ENCODE results near the gene PRKG1. TPM values are rescaled to one million over a fixed set of nuclear protein-coding genes. Genes with fewer than 3 reads are reported as not detected.

PRKG1 gene
- total and polyA plus RNA-seq, 2 of the 8 experiments (the other 6 are each of a cell fraction or from before 2014, with no cell fraction given) = 4.2 to 15.2 TPM

DNA sequence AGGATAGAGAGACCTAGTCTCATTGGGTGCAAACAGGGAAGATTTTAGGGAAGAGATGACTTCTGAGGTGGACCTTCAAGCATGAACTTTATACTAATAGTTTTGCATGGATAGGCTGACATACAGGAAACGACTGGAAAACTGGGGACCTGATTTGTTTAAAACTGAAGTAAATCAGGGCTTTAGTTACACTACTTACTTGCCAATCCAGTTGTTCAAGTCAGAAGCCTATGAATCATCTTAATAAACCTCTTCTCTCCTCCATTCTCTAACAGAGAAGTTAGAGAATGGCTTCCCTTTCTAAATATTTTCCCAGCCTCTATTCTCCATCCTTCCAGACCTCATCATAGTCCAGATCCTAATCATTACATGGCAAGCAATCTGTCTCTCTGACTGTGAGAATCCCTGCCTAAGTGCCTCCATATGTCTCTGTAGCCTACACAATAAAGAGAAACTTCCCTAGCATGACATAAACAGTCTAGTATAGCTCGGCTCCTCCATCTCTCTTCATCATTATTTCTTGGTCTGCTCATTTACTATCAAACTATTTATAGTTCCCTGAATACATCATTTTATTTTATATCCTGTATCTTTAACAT, 55.8 kb downstream of the PRKG1 start:
- no peak for DNase-seq (ENCODE audit: low read depth in 1 of 2, low spot score in 2 of 2)
- H3K27me3 ChIP-seq (replicated peaks in 1 of 4; ENCODE audit: control insufficient read depth in 3 of 4, extremely low read depth in 1 of 4, insufficient read depth in 3 of 4, low read length in 3 of 4) = no peaks in the 10 kb centered on the region
- no peak overlapping the region for H3K9ac ChIP-seq (replicated peaks in 1 of 4; ENCODE audit: extremely low read depth in 1 of 4, low read depth in 3 of 4, low read length in 3 of 4)
- H3K27ac ChIP-seq (ENCODE audit: low read depth, low read length) = no peak overlapping the region
- H2BK120ac ChIP-seq (replicated peaks; ENCODE audit: low read depth, low read length) = no peak overlapping the region
- no peak overlapping the region for H2AK5ac ChIP-seq (ENCODE audit: low read depth, low read length)
- no peak overlapping the region for H4K5ac ChIP-seq (ENCODE audit: insufficient read length, low read depth, low read length)
- H3K4me2 ChIP-seq (ENCODE audit: insufficient read depth in 1 of 2, low read depth in 2 of 2, low read length in 2 of 2) = no peak overlapping the region
- H4K91ac ChIP-seq (replicated peaks; ENCODE audit: insufficient read length, low read length) = no peak overlapping the region
- no peak overlapping the region for H3K14ac ChIP-seq (ENCODE audit: insufficient read length)
- no peaks in the 10 kb centered on the region for H4K20me1 ChIP-seq (replicated peaks in 1 of 2; ENCODE audit: control insufficient read depth in 1 of 2, insufficient read depth in 2 of 2, low read length in 2 of 2)
- no peak overlapping the region for H3K4ac ChIP-seq (replicated peaks; ENCODE audit: insufficient read length, low read depth, low read length)
- H3K79me2 ChIP-seq (ENCODE audit: control insufficient read depth in 1 of 2, insufficient read depth in 2 of 2, low read length in 2 of 2) = 0 out of 4 replicates have a peak, but pooled peaks cover 0 to 2% of the 10 kb centered on the region in 2 experiments
- no peaks in the 10 kb centered on the region for H3K4me1 ChIP-seq (replicated peaks in 1 of 4; ENCODE audit: control insufficient read depth in 3 of 4, insufficient read depth in 4 of 4, low read length in 3 of 4)
- H2BK5ac ChIP-seq (ENCODE audit: low read depth, low read length) = no peak overlapping the region
- POLR2A ChIA-PET (ENCODE audit: partially characterized antibody) = no interaction called here
- H2BK15ac ChIP-seq (ENCODE audit: low read length) = no peak overlapping the region
- no peak overlapping the region for H3K56ac ChIP-seq (replicated peaks; ENCODE audit: insufficient read length, low read depth, low read length)
- H3K18ac ChIP-seq (ENCODE audit: extremely low read depth, low read length) = no peak overlapping the region
- no peak overlapping the region for H2AFZ ChIP-seq (ENCODE audit: low read length)
- no peak for FAIRE-seq
- H3K23ac ChIP-seq (ENCODE audit: insufficient read length) = no peak overlapping the region
- CTCF ChIA-PET (ENCODE audit: partially characterized antibody) = interaction anchor here (0.6 kb wide), 2 partner anchors 16 to 1319 kb away, joined by 3 read pairs; no protein-coding TSS in a partner anchor
- no peaks in the 10 kb centered on the region for H3K36me3 ChIP-seq (ENCODE audit: control insufficient read depth in 2 of 4, insufficient read depth in 4 of 4, low read length in 3 of 4)
- H3K23me2 ChIP-seq (ENCODE audit: low read depth, low read length) = no peaks in the 10 kb centered on the region
- no peaks in the 10 kb centered on the region for H3K79me1 ChIP-seq (ENCODE audit: low read depth, low read length)
- no peaks in the 10 kb centered on the region for H3K9me3 ChIP-seq (ENCODE audit: insufficient read depth in 2 of 2, low read depth in 1 of 2, low read length in 1 of 2)
- H3K4me3 ChIP-seq (ENCODE audit: extremely low read depth in 1 of 4, insufficient read depth in 2 of 4, low read depth in 3 of 4, low read length in 4 of 4) = no peak overlapping the region
- TF ChIP-seq CHD1 (IDR thresholded peaks at IDR 0.05; ENCODE audit: low read depth, low read length) (no peak), PHF8 (conservative IDR thresholded peaks at IDR 0.05; ENCODE audit: low read depth, low read length) (no peak), SUZ12 (IDR thresholded peaks at IDR 0.05; ENCODE audit: low read length) (no peak), KDM1A (IDR thresholded peaks at IDR 0.05; ENCODE audit: borderline replicate concordance, low read length) (no peak), RBBP5 (IDR thresholded peaks at IDR 0.05; ENCODE audit: borderline replicate concordance, low read depth, low read length) (no peak)
- no peak overlapping the region for H4K8ac ChIP-seq (ENCODE audit: extremely low read depth, insufficient read depth, low read length)
- WGBS, 2 experiments (ENCODE audit: extremely low coverage in 1 of 2, insufficient coverage in 1 of 2, insufficient read length in 1 of 2, insufficient replicate concordance in 2 of 2, low coverage in 1 of 2, low lambda C conversion rate in 2 of 2, missing lambda C conversion rate in 1 of 2) = 93% methylated on average over 2 of the region's 2 CpGs; no CpG with 5 or more reads in 1 of the 2 experiments
- no peak overlapping the region for H2BK12ac ChIP-seq (ENCODE audit: low read depth, low read length)
- H2BK20ac ChIP-seq (ENCODE audit: low read length) = no peak overlapping the region

Data from H1 (cell line).